HG03378 (cell line): ENCODE measurements around the gene NTRK2.
A peak's percentile ranks its signal among the peaks of the same experiment; 100 is the strongest.

ENCODE experiments used
- ATAC-seq: cut with Tn5 transposase; IDR thresholded peaks from one replicate; pipeline ENCODE4 v1.9.1; 2021; ENCODE audit warnings: mild to moderate bottlenecking, moderate library complexity; ENCODE audit not compliant: unreplicated experiment

Gene NTRK2

GRCh38 chr9:84812847-84813246 is 143.3 kb downstream of the NTRK2 start:
- ATAC-seq: no peak

DNA sequence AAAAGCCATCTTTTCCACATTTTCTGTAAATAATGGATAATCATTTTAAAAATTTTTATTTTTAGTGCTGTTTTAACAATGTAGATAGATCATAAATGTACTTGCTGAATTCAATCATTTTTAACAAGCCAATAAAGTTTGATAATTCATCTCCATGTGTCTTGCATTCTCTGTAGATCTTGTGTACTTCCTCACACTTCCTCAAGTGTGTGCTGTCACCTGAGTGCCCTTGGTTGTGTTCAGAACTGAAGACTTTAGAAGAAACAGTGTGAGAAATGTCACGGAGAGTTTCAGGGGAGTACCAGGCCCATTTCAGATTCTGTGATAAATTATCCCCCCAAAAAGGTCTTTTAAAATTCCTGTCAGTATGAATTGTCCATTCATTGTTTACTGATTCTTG is 146.0 kb downstream of the NTRK2 start:
- ATAC-seq: no peak

DNA sequence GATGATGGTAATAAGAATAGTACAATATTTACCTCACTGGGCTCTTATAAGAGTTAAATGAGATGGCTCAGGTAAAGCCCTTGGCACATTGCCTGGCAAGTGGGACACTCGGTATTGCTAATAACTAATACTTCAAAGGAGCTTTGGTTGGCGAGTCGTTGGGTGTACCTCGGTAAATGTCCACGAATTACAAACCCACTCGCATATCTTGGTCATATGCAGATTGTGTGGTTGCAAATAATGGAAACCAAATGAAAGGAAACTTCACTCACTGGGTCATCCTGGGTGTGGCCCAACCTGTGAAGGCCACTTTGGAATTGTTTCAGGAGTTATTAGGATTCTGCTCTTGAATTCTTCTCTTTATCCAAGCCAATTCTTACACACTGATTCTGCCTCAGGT is 147.5 kb downstream of the NTRK2 start:
- ATAC-seq: no peak

DNA sequence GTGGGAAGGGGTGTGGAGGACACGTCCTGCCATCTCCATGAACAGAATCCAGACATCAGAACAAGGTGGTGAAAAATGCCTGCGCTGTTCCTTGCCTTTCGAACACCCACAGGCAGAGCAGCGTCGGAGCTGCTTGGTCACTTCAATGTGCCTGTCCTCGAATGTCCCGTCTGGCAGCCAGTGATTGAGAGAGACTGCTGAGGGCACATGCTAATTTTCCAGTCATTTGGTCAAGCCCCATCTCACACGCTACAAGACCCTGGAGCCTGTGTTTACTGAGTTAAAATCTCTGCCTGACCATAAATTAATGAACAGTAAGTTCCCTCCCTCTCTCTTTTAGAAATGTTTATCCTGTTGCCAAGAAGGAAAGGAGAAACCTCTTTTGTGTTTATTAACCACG is 149.3 kb downstream of the NTRK2 start:
- ATAC-seq: no peak

DNA sequence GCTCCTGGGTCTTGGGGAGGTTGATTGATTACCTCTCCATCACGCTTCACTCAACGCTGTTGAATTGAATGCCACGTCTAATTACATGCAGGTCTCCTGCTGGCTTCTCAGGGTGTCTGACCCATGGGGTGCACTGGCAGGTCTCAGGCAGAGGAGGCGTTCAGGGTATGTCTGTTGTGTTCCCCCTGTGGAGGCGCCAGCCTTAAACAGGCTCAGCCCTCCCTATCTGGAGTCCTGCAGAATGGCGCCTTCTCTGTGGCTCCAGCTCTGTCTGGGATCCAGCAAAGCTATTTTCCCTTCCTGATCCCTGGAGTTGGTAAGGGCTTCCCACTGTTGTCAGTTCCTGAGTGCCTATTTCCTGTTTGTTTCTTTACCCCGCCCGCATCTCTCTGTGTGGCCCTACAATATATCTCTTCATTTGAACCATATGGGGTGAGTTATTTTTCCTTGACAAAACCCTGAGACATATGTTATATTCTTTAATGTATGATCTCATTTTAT is 150.0 kb downstream of the NTRK2 start:
- no peak for ATAC-seq

GRCh38 chr9:84821431-84821830 is 151.9 kb downstream of the NTRK2 start:
- ATAC-seq: no peak

- ATAC-seq: peak; percentile 69
These were observed 153.2 kb downstream of the NTRK2 start for GRCh38 chr9:84822589-84823233.

DNA sequence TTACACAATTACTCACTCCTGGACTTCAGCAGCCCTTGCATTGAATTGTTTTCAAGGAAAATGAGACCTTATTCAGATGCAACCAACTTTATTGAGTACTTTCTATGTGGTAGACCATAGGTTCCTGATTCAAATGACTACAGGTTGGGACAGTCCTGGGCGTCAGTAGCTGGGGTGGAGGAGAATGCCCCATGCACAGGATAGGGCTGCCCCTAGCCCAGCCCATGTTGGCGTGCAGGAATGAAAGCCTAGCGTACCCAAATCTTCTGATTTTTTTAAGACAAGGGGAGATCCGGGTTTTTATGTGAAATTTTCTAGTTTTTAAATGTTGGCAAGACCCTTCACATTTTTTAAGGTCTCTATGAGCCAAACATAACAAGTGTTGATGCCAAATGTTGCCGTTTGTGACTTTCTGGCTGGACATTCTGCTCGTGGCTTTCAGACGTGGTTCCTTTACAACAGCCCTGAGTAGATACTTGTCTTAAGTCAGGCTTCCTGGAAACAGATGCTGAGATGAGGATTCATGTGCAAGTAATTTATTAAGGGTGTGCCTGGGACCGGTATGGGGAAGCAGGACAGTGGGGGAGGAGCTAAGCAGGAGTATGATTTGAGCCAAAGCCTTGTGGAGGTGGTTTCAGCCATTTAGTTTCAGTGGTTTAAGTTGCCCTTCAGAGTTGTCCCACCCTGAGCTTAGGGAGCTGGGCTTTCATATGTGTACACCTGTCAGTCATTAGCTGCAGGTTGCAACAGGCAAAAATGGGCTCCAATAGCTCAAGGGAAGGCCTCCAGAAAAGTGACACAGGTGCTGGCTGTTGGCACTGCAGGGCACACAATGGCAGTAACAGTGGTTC is 154.1 kb downstream of the NTRK2 start:
- ATAC-seq: peak; percentile 61

GRCh38 chr9:84827216-84827765 is 157.8 kb downstream of the NTRK2 start:
- ATAC-seq: no peak

DNA sequence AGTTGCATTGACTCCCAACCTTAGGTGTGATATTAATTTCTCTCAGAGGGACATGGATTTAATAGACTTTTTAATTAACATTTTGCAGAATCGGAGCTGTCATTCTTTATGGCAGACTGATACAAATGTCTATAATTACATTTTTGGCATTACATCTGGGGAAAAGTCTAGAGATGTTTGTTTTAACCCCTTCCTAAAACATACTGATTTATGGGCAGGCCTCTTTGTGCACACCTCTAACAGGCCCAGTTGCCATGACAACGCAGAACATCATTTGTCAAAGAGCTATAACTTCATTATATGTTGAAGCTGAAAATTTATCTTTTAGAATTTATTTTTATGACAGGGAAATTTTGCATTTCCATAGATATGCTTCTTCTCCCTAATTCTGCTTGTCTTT is 158.5 kb downstream of the NTRK2 start:
- ATAC-seq: no peak

GRCh38 chr9:84829471-84829870 is 159.9 kb downstream of the NTRK2 start:
- no peak for ATAC-seq

- ATAC-seq: no peak
These were observed 160.6 kb downstream of the NTRK2 start for GRCh38 chr9:84829997-84830696.

- no peak for ATAC-seq
These were observed 161.8 kb downstream of the NTRK2 start for GRCh38 chr9:84831377-84831776.

DNA sequence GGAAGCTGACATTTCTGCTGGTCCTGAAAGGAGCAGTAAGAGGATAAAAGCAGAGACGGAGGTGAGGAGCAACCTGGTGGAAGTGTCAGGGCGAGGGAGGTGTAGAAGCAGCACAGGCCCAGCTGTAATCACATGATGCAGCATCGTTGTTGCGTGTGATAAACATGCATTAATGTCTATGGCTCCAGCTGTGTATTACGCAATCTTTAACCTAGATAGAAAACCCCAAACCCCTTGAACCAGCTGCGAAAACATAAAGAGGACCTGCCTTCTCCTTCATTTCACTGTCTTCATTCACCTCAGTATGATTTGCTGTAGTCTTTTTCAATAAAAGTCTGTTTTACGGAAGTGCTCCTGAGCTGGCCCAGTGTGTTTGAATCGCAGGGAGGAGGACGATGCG is 162.9 kb downstream of the NTRK2 start:
- no peak for ATAC-seq

- no peak for ATAC-seq
These were observed 164.9 kb downstream of the NTRK2 start for GRCh38 chr9:84834426-84834825.

DNA sequence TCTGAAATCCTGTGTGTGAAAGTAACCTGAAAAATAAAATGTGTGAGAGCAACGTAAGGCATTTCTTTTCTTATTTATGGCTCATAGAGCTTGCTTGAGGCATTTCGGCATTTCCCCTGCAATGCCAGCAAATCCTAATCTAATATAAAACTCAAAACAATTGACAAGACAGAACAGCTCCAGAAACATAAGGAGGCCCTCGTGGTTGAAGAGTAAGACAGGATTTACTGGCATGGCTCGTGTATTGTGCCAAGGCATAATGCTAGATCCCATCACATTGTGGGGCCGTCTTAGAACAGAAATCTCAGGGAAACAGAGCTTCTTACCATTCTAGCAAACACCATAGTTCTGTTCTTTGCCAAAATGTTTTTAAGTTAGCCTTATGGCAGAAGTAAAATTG is 166.2 kb downstream of the NTRK2 start:
- ATAC-seq: no peak

- ATAC-seq: no peak
These were observed 169.3 kb downstream of the NTRK2 start for GRCh38 chr9:84838879-84839278.

- ATAC-seq: no peak
These were observed 170.0 kb downstream of the NTRK2 start for GRCh38 chr9:84839541-84839940.

DNA sequence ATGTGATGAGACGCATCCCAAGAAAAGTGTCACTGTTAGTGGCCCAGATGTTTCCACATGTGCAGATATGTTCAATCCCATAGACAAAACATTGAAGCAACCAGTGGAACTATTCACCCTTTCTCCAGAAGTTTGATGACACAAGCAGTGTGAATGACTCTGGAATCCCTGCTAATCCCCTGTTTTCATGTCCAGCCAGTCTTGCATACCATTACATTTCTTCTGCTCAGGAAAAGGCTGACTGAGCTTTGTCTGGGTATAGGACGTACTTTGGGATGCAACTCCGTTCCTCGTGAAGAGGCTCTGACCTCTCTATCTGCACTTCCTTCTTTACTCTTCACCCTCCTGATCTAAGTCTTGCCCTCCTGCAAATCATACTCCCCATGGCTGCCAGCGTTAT is 172.4 kb downstream of the NTRK2 start:
- ATAC-seq: no peak

DNA sequence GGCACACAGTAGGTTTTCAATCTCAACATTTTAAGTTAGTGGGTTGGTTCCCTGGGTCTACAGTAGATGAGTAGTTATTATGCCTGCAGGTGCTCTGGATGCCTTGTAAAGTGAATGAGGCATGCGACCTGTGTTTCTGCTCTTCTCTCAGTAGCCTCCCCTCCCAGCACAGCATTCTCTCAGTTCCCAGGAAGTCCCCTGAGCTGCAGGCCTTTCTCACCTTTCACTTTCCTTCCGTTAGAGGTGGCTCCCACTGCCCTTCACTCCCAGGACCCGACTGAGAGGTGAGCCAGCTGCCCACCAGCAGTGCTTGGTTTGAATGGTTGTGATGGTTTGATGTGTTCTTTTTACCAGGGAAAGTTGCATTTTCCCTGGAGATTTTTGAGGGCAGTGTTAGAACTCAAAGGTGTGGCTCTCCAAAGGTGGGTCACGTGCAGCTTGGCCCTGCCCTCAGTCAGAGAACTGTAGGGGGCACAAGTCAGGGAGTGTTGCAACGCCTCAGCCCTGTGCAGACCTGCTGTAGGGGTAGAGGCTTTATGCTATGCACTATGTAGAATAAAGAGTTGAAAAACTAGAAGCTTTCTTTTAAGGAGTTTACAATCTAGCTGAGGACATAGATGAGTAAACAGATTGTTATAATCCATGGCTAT is 173.8 kb downstream of the NTRK2 start:
- no peak for ATAC-seq
